Activated B cell treated with CpG ODN at 0.5 μM for 24 hours (primary cell): Measurements from ENCODE around the gene HID1. TPM values are rescaled to one million over a fixed set of nuclear protein-coding genes. Genes with fewer than 3 reads are reported as not detected.
"Not testable (repeated sequence)": the region's sequence is repeated elsewhere in the genome, so short reads cannot be mapped to it uniquely, and the experiment has no call there.

ENCODE experiments used
- ATAC-seq: fragments of 200-7000 bp; cut with Tn5 transposase; one replicate; pipeline ENCODE4 v1.10.0; 2021; ENCODE audit warnings: low read depth, mild to moderate bottlenecking, moderate library complexity
- CTCF ChIA-PET: fragments of 350-600 bp; sonication (Branson Sonifier 250); formaldehyde crosslinking; loops from one replicate; lab custom pipeline; 2021; ENCODE audit warnings: antibody characterized with exemption; lab: Charles Lee
- POLR2A ChIA-PET: fragments of 350-600 bp; sonication (Branson Sonifier 250); formaldehyde crosslinking; loops from one replicate; lab custom pipeline; 2021; ENCODE audit warnings: antibody characterized with exemption; lab: Charles Lee
- DNase-seq: peaks from one replicate; pipeline ENCODE4 v3.0.0; 2022
- H3K27ac Mint-ChIP-seq: one replicate; pipeline ENCODE4 v1.8.0; 2020; ENCODE audit warnings: mixed read lengths
- H3K27me3 Mint-ChIP-seq: one replicate; pipeline ENCODE4 v1.8.0; 2021; ENCODE audit warnings: mixed read lengths
- H3K36me3 Mint-ChIP-seq: one replicate; pipeline ENCODE4 v1.8.0; 2021; ENCODE audit warnings: low read depth, mixed read lengths
- H3K4me1 Mint-ChIP-seq: one replicate; pipeline ENCODE4 v1.8.0; 2021; ENCODE audit warnings: mixed read lengths
- H3K4me3 Mint-ChIP-seq: one replicate; pipeline ENCODE4 v1.8.0; 2020; ENCODE audit warnings: mild to moderate bottlenecking, mixed read lengths
- H3K9me3 Mint-ChIP-seq: one replicate; pipeline ENCODE4 v1.8.0; 2020; ENCODE audit warnings: mixed read lengths
- intact Hi-C: fragments of 100-400 bp; cut with micrococcal nuclease; formaldehyde crosslinking; loops from one replicate; pipeline ENCODE4 v1.15.1; 2024
- total RNA-seq: library from RNA; stranded (reverse); gene quantifications from 2 replicates; pipeline ENCODE4 v1.2.3, GENCODE V29; 2022
- TF ChIP-seq, protein P1 (sequence below): fragments of 200-600 bp; IDR thresholded peaks from one replicate; pipeline ENCODE4 v1.8.0; 2022; ENCODE audit warnings: antibody characterized with exemption, mild to moderate bottlenecking

Gene HID1
- total RNA-seq, 1 donor from 2014 or later, result 2.1 TPM

DNA sequence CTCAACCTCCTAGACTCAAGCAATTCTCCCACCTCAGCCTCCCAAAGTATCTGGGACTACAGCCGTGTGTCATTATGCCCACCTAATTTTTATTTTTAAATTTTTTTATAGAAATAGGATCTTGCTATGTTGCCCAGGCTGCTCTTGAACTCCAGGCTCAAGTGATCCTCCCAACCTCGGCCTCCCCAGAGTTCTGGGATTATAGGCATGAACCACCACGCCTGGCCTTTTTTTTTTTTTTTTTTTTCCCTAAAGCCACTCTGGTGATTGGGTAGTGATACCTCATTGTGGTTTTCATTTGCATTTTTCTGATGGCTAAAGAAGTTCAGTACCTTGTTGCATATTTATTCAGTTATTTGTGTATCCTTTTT, 13.6 kb upstream of the HID1 start:
- TF ChIP-seq, protein P1, sequence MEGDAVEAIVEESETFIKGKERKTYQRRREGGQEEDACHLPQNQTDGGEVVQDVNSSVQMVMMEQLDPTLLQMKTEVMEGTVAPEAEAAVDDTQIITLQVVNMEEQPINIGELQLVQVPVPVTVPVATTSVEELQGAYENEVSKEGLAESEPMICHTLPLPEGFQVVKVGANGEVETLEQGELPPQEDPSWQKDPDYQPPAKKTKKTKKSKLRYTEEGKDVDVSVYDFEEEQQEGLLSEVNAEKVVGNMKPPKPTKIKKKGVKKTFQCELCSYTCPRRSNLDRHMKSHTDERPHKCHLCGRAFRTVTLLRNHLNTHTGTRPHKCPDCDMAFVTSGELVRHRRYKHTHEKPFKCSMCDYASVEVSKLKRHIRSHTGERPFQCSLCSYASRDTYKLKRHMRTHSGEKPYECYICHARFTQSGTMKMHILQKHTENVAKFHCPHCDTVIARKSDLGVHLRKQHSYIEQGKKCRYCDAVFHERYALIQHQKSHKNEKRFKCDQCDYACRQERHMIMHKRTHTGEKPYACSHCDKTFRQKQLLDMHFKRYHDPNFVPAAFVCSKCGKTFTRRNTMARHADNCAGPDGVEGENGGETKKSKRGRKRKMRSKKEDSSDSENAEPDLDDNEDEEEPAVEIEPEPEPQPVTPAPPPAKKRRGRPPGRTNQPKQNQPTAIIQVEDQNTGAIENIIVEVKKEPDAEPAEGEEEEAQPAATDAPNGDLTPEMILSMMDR, result no peak
- H3K9me3 Mint-ChIP-seq, result no peaks in the 10 kb centered on the region
- intact Hi-C loops, result loop anchor here (2.0 kb wide), 1 partner anchor 61 kb away; the partner anchor contains the start of genes ATP5PD and KCTD2
- no peaks in the 10 kb centered on the region for H3K36me3 Mint-ChIP-seq
- CTCF ChIA-PET, result no interaction called here
- no peak overlapping the region for H3K4me3 Mint-ChIP-seq
- POLR2A ChIA-PET, result no interaction called here
- DNase-seq (no peak), ATAC-seq (no peak)
- H3K27me3 Mint-ChIP-seq, result peaks cover 4% of the 10 kb centered on the region
- peaks cover 21% of the 10 kb centered on the region for H3K4me1 Mint-ChIP-seq
- no peak overlapping the region for H3K27ac Mint-ChIP-seq

DNA sequence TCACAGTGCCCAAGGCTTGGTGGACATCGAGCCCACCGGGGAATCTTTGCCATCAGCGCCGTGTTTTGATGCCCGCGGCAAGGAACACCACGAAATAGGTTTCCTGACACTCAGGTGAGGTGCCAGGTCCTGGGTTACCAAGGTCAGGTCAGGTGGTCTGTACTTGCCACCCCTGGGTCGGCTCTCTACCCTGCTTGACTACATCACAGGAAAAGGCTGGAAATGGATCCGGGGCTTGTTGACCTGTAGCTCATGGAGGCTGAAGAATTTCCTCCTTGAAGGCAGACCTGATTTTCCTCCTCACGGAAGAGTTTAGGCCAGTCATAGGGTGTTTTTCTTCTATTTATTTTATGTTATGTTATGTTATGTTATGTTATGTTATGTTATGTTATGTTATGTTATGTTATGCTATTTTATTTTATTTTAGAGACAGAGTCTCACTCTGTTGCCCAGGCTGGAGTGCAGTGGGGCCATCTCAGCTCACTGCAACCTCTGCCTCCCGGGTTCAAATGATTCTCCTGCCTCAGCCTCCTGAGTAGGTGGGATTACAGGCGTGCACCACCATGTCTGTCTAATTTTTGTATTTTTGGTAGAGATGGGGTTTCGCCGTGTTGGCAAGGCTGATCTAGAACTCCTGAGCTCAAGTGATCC, 10.2 kb upstream of the HID1 start:
- H3K36me3 Mint-ChIP-seq, ATAC-seq, CTCF ChIA-PET, H3K9me3 Mint-ChIP-seq, H3K27ac Mint-ChIP-seq, DNase-seq: not testable (repeated sequence)
- Mint-ChIP-seq H3K4me1 (peaks cover 24% of the 10 kb centered on the region), H3K4me3 (peak overlapping the region; percentile 82), H3K27me3 (peaks cover 12% of the 10 kb centered on the region)
- POLR2A ChIA-PET, result interaction anchor here (0.5 to 1.4 kb wide), 3 partner anchors 10 to 681 kb away, joined by 3 to 5 read pairs (median 3); partner anchors contain the start of gene SUMO2
- intact Hi-C loops, result loop anchor here (1.0 kb wide), 1 partner anchor 30 kb away; the partner anchor contains the start of gene MRPL58

DNA sequence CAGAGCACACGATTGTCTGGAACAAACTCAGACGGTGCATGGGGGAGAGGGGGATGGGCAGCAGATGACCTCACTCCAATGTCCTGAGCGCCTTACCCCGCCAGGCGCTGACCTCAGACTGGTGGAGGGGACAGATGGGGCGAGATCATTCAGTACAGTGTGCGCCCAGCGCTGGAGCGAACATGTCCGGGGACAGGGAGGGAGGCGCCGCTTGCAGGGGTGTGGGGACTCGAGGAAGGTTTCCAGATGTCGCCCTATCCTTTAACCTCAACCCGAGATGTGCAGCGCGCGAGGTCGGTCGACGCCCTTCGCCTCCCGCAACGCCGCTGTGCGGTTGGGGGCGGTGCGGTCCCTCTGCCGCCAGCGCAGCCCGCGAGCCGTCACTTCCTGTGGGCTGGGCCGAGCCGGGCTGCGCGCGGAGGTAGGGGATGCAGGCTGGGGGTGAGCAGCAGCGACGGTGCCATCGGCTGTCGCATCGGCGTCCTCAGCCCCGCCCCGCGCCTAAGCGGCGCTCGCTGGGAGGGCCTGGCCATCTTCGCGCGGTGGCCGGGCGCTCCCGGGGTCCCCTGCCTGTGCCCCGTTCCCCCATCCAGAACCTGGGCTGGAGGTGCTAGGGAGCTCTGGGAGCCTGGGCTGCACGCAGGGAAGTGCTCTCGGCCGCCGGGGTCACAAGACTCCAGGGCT, 9.6 kb upstream of the HID1 start:
- peak; percentile 96 for ATAC-seq
- peaks cover 12% of the 10 kb centered on the region for H3K27me3 Mint-ChIP-seq
- H3K4me1 Mint-ChIP-seq, result peaks cover 22% of the 10 kb centered on the region
- H3K4me3 Mint-ChIP-seq, result peak overlapping the region; percentile 82
- intact Hi-C loops, result loop anchor here (1.0 kb wide), 1 partner anchor 30 kb away; the partner anchor contains the start of gene MRPL58
- no peaks in the 10 kb centered on the region for H3K36me3 Mint-ChIP-seq
- peak overlapping the region; percentile 38 for H3K27ac Mint-ChIP-seq
- peak; percentile 64 for DNase-seq
- TF ChIP-seq, protein P1, result no peak
- no peaks in the 10 kb centered on the region for H3K9me3 Mint-ChIP-seq
- ChIA-PET CTCF (no interaction called here), POLR2A (no interaction called here)

DNA sequence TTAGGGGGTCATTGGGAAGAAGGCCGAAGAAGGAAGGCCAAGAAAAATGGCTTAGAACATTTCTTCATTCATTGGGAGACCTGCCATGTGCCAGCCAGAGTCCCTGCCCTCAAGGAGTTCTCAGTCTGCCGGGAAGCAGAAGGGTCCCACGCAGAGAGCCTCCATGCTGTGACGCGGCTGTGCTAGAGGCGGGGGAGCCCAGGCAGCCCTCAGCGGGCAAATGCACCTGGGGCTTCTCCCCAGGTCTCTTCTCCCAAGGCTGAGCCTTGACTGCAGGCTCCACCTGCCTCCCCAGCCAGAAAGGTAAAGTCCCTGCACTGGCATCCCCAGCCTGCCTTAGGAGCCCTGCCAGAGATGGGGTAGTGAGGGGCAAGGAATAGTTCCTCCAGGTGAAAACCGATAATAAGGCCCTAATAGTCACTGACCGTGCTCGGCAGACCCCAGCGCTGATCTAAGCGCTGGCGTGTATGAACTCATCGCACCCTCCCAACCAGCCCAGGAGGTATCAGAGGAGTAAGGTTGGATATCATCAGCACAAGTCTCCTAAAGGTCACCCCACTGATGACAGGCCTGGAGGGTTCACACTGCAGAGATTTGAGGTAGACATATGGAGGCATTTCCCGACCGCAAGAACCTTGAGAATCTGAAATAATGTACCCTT, 8.9 kb upstream of the HID1 start:
- intact Hi-C loops, result no loop called here
- no peak for ATAC-seq
- ChIA-PET POLR2A (no interaction called here), CTCF (interaction anchor here (1.1 kb wide), 1 partner anchor 20 kb away, joined by 5 read pairs; no protein-coding TSS in a partner anchor)
- Mint-ChIP-seq H3K9me3 (no peaks in the 10 kb centered on the region), H3K27me3 (peaks cover 11% of the 10 kb centered on the region), H3K4me1 (peaks cover 15% of the 10 kb centered on the region), H3K4me3 (peak overlapping the region; percentile 82), H3K27ac (peak overlapping the region; percentile 38), H3K36me3 (no peaks in the 10 kb centered on the region)
- TF ChIP-seq, protein P1, result no peak
- no peak for DNase-seq

DNA sequence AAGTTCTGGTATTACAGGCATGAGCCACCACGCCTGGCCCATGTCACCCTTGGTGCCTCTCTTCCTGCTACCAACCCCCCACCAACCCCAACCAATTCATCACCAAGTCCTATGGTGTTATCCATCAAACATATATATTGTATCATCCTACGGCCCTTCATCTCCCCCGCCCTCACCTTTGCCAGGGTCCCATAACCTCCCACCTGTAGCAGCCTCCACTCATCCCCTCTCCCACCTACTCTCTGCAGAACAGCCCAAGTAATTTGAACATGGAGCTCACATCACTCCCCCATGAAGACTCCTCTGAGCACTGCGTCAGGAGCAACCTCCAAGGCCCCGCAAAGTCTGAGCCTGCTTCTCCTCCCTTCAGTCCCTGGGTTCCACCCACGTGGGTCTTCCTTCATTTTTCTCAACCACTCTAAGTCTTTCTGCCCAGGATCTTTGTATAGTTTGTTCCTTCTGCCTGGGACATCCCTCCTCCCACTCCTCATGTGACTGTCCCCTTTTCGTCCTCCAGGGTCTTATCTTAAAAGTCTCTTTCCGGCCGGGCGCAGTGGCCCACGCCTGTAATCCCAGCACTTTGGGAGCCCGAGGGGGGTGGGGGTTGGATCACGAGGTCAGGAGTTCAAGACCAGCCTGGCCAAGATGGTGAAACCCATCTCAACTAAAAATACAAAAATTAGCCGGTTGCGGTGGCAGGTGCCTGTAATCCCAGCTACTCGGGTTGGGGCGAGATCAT, 7.0 kb upstream of the HID1 start:
- intact Hi-C loops, result no loop called here
- Mint-ChIP-seq H3K4me1 (peaks cover 15% of the 10 kb centered on the region), H3K9me3 (no peaks in the 10 kb centered on the region), H3K27me3 (peaks cover 19% of the 10 kb centered on the region), H3K4me3 (no peak overlapping the region), H3K36me3 (no peaks in the 10 kb centered on the region), H3K27ac (no peak overlapping the region)
- ChIA-PET CTCF (no interaction called here), POLR2A (interaction anchor here (0.6 kb wide), 1 partner anchor 318 kb away, joined by 3 read pairs; no protein-coding TSS in a partner anchor)
- TF ChIP-seq, protein P1, result no peak
- ATAC-seq (no peak), DNase-seq (no peak)
